Neuronal stem cell (in vitro differentiated cells): ENCODE results near the gene CXCL12.

Source experiments
- DNase-seq: peaks from one replicate; pipeline ENCODE4 v3.0.0-alpha.2; 2013; ENCODE audit warnings: low spot score
- H2AFZ ChIP-seq: one replicate; pipeline ENCODE4 v1.6.1; 2013; ENCODE audit warnings: mild to moderate bottlenecking, low read length, inconsistent platforms
- H2AK5ac ChIP-seq: 2 replicates; pipeline ENCODE4 v1.6.1; 2013; ENCODE audit warnings: low read depth, mild to moderate bottlenecking, inconsistent platforms, low read length, moderate library complexity, mixed read lengths
- H2BK120ac ChIP-seq: 2 replicates; pipeline ENCODE4 v1.6.1; 2013; ENCODE audit warnings: low read depth, mild to moderate bottlenecking, inconsistent platforms, low read length, moderate library complexity, mixed read lengths
- H2BK12ac ChIP-seq: one replicate; pipeline ENCODE4 v1.6.1; 2013; ENCODE audit warnings: low read length, inconsistent platforms
- H2BK15ac ChIP-seq: 2 replicates; pipeline ENCODE4 v1.6.1; 2013; ENCODE audit warnings: mild to moderate bottlenecking, low read length, inconsistent platforms, mixed read lengths
- H2BK5ac ChIP-seq: one replicate; pipeline ENCODE4 v1.6.1; 2013; ENCODE audit warnings: inconsistent platforms, mild to moderate bottlenecking, low read length, moderate library complexity
- H3K14ac ChIP-seq: one replicate; pipeline ENCODE4 v1.6.1; 2013; ENCODE audit warnings: low read length, inconsistent platforms
- H3K18ac ChIP-seq: 2 replicates; pipeline ENCODE4 v1.6.1; 2013; ENCODE audit warnings: low read length, inconsistent platforms
- H3K23ac ChIP-seq: 2 replicates; pipeline ENCODE4 v1.6.1; 2013; ENCODE audit warnings: low read depth, mild to moderate bottlenecking, mixed read lengths, low read length, inconsistent platforms; ENCODE audit not compliant: poor library complexity
- H3K27ac ChIP-seq: replicated peaks from 3 replicates; pipeline ENCODE4 v1.5.1; 2013; ENCODE audit warnings: low read length, inconsistent platforms
- H3K27me3 ChIP-seq, 3 experiments: 2 replicates each; pipeline ENCODE4 v1.6.1; 2013; ENCODE audit warnings: low read length in 3 of 3, mild to moderate bottlenecking in 2 of 3, inconsistent platforms in 1 of 3, low read depth in 1 of 3, mixed read lengths in 1 of 3, moderate library complexity in 1 of 3; ENCODE audit not compliant: control insufficient read depth in 3 of 3, insufficient read depth in 3 of 3
- H3K36me3 ChIP-seq, 2 donors: replicated peaks in 1 of 2; 2 replicates each; pipeline ENCODE4 v1.6.1; 2013; ENCODE audit warnings: low read length in 2 of 2; ENCODE audit not compliant: control insufficient read depth in 2 of 2, insufficient read depth in 2 of 2
- H3K4ac ChIP-seq: 2 replicates; pipeline ENCODE4 v1.6.1; 2013; ENCODE audit warnings: inconsistent platforms, mild to moderate bottlenecking, low read length, moderate library complexity
- H3K4me1 ChIP-seq, 2 donors: 1 replicate in 1 of 2; 2 replicates in 1 of 2; pipeline ENCODE4 v1.6.1; 2013; ENCODE audit warnings: low read length in 2 of 2, low read depth in 1 of 2; ENCODE audit not compliant: control insufficient read depth in 2 of 2, insufficient read depth in 1 of 2
- H3K4me2 ChIP-seq: one replicate; pipeline ENCODE4 v1.6.1; 2013; ENCODE audit warnings: mild to moderate bottlenecking, low read length, inconsistent platforms; ENCODE audit not compliant: insufficient read depth, poor library complexity, severe bottlenecking
- H3K4me3 ChIP-seq, 2 donors: 2 replicates each; pipeline ENCODE4 v1.5.1; 2013; ENCODE audit warnings: low read length in 2 of 2, mild to moderate bottlenecking in 2 of 2, inconsistent platforms in 1 of 2, moderate library complexity in 1 of 2
- H3K79me1 ChIP-seq: one replicate; pipeline ENCODE4 v1.6.1; 2013; ENCODE audit warnings: low read depth, mild to moderate bottlenecking, inconsistent platforms, low read length, moderate library complexity
- H3K9ac ChIP-seq: one replicate; pipeline ENCODE4 v1.6.1; 2013; ENCODE audit warnings: mild to moderate bottlenecking, low read depth, low read length, inconsistent platforms; ENCODE audit not compliant: poor library complexity
- H3K9me3 ChIP-seq, 2 donors: replicated peaks in 1 of 2; 2 replicates each; pipeline versions ENCODE3 to v1.6.1; 2013; ENCODE audit warnings: low read length in 2 of 2, mild to moderate bottlenecking in 2 of 2, inconsistent platforms in 1 of 2, low read depth in 1 of 2, mixed read lengths in 1 of 2, moderate library complexity in 1 of 2; ENCODE audit not compliant: control insufficient read depth in 2 of 2, insufficient read depth in 1 of 2
- H4K8ac ChIP-seq: one replicate; pipeline ENCODE4 v1.6.1; 2013; ENCODE audit warnings: low read depth, mild to moderate bottlenecking, inconsistent platforms, low read length, moderate library complexity
- H4K91ac ChIP-seq: one replicate; pipeline ENCODE4 v1.6.1; 2013; ENCODE audit warnings: low read length, low read depth, mild to moderate bottlenecking, inconsistent platforms; ENCODE audit not compliant: poor library complexity
- WGBS, 2 donors: extraction: QIAGEN DNeasy Blood & Tissue Kit; methylation state at CpG; one replicate each; pipeline ENCODE4 v1.1.7; 2013; ENCODE audit warnings: missing lambda C conversion rate in 2 of 2, mixed read lengths in 1 of 2; ENCODE audit not compliant: insufficient read length in 2 of 2, insufficient replicate concordance in 1 of 2; ENCODE audit errors: extremely low coverage in 2 of 2; 5-methylcytosine and 5-hydroxymethylcytosine counted together

The CXCL12 gene

DNA sequence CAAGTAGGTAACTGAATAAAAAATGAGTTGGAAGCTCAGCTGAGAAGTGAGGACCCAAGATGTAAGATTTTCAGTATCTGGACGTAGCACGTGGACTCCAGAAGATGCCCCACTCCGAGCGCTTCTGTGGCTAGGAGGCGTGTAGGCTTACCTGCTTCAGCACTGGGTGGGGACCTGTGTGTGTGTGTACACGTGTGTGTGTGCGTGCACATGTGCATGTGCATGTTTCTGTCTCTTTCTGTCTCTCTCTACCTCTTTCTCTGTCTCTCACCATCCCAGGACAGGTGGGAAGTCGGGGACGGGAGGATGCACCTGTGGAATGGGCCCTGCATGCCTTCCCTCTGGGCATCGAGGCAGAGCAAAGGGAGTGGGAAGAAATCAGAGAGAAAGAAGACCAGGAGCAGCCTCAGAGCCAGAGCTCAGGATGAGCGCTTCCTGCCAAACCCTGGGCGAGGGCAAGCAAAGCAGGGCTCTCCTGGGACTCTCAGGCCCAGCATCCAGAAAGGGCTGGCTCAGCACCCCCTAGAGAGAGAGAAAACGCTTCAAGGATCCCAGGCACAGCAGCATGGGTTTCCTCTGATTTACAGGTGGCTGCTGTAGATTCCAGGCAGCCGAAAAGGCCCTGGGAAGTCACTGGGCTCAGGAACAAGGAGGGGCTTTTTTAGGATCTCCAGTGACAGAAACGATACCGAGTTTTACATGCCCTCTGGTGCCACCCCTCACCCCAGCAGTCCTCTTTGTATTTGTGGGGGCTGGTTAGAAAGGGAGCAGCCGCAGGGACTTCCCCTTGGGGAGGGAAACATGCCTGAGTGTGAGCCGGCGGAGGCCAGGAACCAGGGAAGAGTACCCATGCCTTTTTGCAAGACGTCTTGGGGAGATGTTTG is 28.5 kb downstream of the CXCL12 start:
- no peak overlapping the region for H2BK12ac ChIP-seq
- no peaks in the 10 kb centered on the region for H3K27me3 ChIP-seq
- no CpG with 5 or more reads among the region's 20 CpGs for WGBS, 2 donors
- no peak overlapping the region for H3K4me2 ChIP-seq
- H3K4ac ChIP-seq: no peak overlapping the region
- H3K79me1 ChIP-seq: no peaks in the 10 kb centered on the region
- no peak overlapping the region for H2BK15ac ChIP-seq
- no peak for DNase-seq
- no peak overlapping the region for H2BK120ac ChIP-seq
- no peak overlapping the region for H2AK5ac ChIP-seq
- no peaks in the 10 kb centered on the region for H3K36me3 ChIP-seq
- no peak overlapping the region for H2AFZ ChIP-seq
- H3K9me3 ChIP-seq: no peaks in the 10 kb centered on the region
- H4K8ac ChIP-seq: no peak overlapping the region
- no peak overlapping the region for H3K14ac ChIP-seq
- H3K9ac ChIP-seq: no peak overlapping the region
- H3K4me3 ChIP-seq: no peak overlapping the region
- H3K4me1 ChIP-seq: peaks cover 0 to 2% of the 10 kb centered on the region in 2 donors
- no peak overlapping the region for H3K23ac ChIP-seq
- H3K18ac ChIP-seq: no peak overlapping the region
- H4K91ac ChIP-seq: no peak overlapping the region
- no peak overlapping the region for H3K27ac ChIP-seq
- H2BK5ac ChIP-seq: no peak overlapping the region

DNA sequence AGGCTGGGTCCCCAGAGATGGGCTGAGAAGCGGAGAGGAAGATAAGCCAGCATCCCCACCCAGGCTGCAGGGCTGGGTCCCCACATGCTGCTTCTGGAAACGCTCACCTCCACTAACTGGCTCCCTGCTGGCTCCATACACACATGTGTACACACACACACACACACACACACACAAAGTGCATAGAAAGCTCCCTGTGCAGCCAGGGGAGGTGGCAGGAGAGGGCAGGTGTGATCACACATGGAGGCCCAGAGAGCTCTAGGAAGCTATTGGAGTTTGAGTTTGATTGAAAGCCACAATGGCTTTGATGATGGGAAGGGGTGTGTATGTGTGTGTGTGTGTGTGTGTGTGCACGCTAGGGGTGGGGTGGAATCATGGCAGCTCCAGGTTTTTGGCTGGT is 29.3 kb downstream of the CXCL12 start:
- no peak overlapping the region for H3K14ac ChIP-seq
- H3K4me2 ChIP-seq: no peak overlapping the region
- no peak overlapping the region for H3K9ac ChIP-seq
- no peak overlapping the region for H4K8ac ChIP-seq
- no peak overlapping the region for H2BK120ac ChIP-seq
- H3K4ac ChIP-seq: no peak overlapping the region
- H2AK5ac ChIP-seq: no peak overlapping the region
- no peaks in the 10 kb centered on the region for H3K79me1 ChIP-seq
- no peak overlapping the region for H3K27ac ChIP-seq
- DNase-seq: no peak
- no CpG with 5 or more reads among the region's 3 CpGs for WGBS, 2 donors
- no peak overlapping the region for H2BK5ac ChIP-seq
- no peak overlapping the region for H2AFZ ChIP-seq
- no peaks in the 10 kb centered on the region for H3K27me3 ChIP-seq
- no peak overlapping the region for H2BK15ac ChIP-seq
- no peak overlapping the region for H2BK12ac ChIP-seq
- H3K36me3 ChIP-seq: no peaks in the 10 kb centered on the region
- H3K4me3 ChIP-seq: peak overlapping the region in 1 of 2 donors; percentile 25
- no peak overlapping the region for H3K18ac ChIP-seq
- H3K9me3 ChIP-seq: no peaks in the 10 kb centered on the region
- H3K23ac ChIP-seq: no peak overlapping the region
- peaks cover 0 to 2% of the 10 kb centered on the region in 2 donors for H3K4me1 ChIP-seq
- H4K91ac ChIP-seq: peak overlapping the region; percentile 65

DNA sequence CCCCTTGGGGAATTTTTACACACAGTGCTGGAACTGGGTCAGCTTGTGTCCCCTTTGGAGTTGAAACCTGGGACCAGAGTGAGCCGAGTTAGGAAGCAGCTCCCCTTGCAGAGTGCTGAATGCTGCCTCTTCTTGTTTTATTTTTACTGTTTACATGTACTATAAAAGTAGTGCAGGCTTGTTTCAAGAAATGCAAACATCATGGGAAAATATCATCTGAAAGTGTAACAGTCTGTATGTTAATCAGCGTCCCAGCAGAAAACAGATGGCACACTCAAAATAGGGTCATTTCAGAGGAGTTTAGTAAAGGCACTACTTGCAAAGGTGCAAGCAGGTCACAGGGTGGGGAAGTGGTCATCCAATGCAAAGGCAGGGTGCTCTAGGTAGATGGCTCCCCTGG is 30.1 kb downstream of the CXCL12 start:
- Histone ChIP-seq H3K4me1 (peaks cover 0 to 2% of the 10 kb centered on the region in 2 donors), H4K8ac (no peak overlapping the region), H3K79me1 (no peaks in the 10 kb centered on the region), H3K27ac (no peak overlapping the region), H3K23ac (no peak overlapping the region), H3K36me3 (no peaks in the 10 kb centered on the region), H3K9ac (no peak overlapping the region), H2AK5ac (no peak overlapping the region), H2AFZ (no peak overlapping the region), H2BK5ac (no peak overlapping the region), H2BK12ac (no peak overlapping the region), H3K18ac (no peak overlapping the region), H3K4ac (no peak overlapping the region), H2BK120ac (no peak overlapping the region), H3K4me3 (no peak overlapping the region), H2BK15ac (no peak overlapping the region), H4K91ac (no peak overlapping the region), H3K9me3 (no peaks in the 10 kb centered on the region), H3K27me3 (no peaks in the 10 kb centered on the region), H3K14ac (no peak overlapping the region), H3K4me2 (no peak overlapping the region)
- no CpG with 5 or more reads among the region's 2 CpGs for WGBS, 2 donors
- DNase-seq: no peak

GRCh38 chr10:44353721-44354120 is 31.2 kb downstream of the CXCL12 start:
- Histone ChIP-seq H4K8ac (no peak overlapping the region), H3K79me1 (no peaks in the 10 kb centered on the region), H3K14ac (no peak overlapping the region), H3K27me3 (no peaks in the 10 kb centered on the region), H2BK5ac (no peak overlapping the region), H2AFZ (no peak overlapping the region), H3K4me2 (no peak overlapping the region), H3K4me1 (peaks cover 0 to 2% of the 10 kb centered on the region in 2 donors), H3K4me3 (peak overlapping the region in 1 of 2 donors; percentile 30), H3K18ac (no peak overlapping the region), H2AK5ac (no peak overlapping the region), H2BK120ac (no peak overlapping the region), H2BK12ac (no peak overlapping the region), H2BK15ac (no peak overlapping the region), H4K91ac (no peak overlapping the region), H3K9me3 (no peaks in the 10 kb centered on the region), H3K27ac (no peak overlapping the region), H3K23ac (no peak overlapping the region), H3K4ac (no peak overlapping the region), H3K36me3 (no peaks in the 10 kb centered on the region), H3K9ac (no peak overlapping the region)
- WGBS, 2 donors: no CpG with 5 or more reads among the region's 7 CpGs
- DNase-seq: no peak
